DND-41 (cell line): ENCODE measurements around the gene RECK.
"Not testable (repeated sequence)": the region's sequence is repeated elsewhere in the genome, so short reads cannot be mapped to it uniquely, and the experiment has no call there.

Experiments used
- ATAC-seq: fragments of 200-7000 bp; cut with Tn5 transposase; 3 replicates; pipeline ENCODE4 v1.9.1; 2021; ENCODE audit warnings: low read depth; ENCODE audit not compliant: insufficient read depth
- DNase-seq: peaks from one replicate; pipeline ENCODE4 v3.0.0-alpha.2; 2020
- H2AFZ ChIP-seq: 2 replicates; pipeline ENCODE4 v1.6.0; 2012; ENCODE audit warnings: low read depth, low read length
- H3K27ac ChIP-seq: 2 replicates; pipeline ENCODE4 v1.5.1; 2012; ENCODE audit warnings: low read length, inconsistent platforms
- H3K27me3 ChIP-seq: fragments of 200-600 bp; sonication (generic); 2 replicates; pipeline ENCODE4 v1.6.0; 2012; ENCODE audit warnings: low read length, mild to moderate bottlenecking, inconsistent platforms; ENCODE audit not compliant: insufficient read depth, poor library complexity
- H3K36me3 ChIP-seq: 2 replicates; pipeline ENCODE4 v1.5.1; 2012; ENCODE audit warnings: low read length, inconsistent platforms; ENCODE audit not compliant: insufficient read depth
- H3K4me1 ChIP-seq: 2 replicates; pipeline ENCODE4 v1.5.1; 2012; ENCODE audit warnings: mild to moderate bottlenecking, low read length; ENCODE audit not compliant: insufficient read depth
- H3K4me2 ChIP-seq: 2 replicates; pipeline ENCODE4 v1.6.0; 2012; ENCODE audit warnings: mild to moderate bottlenecking, moderate library complexity, low read length, inconsistent platforms; ENCODE audit not compliant: insufficient read depth
- H3K4me3 ChIP-seq, 2 experiments: fragments of 200-600 bp in 1 of 2; shearing (Covaris generic) in 1 of 2; 2 replicates each; pipeline ENCODE4 v1.5.1; 2012 to 2016; ENCODE audit warnings: inconsistent platforms in 2 of 2, low read length in 2 of 2, mild to moderate bottlenecking in 2 of 2, low read depth in 1 of 2, moderate library complexity in 1 of 2
- H3K79me2 ChIP-seq: 2 replicates; pipeline ENCODE4 v1.6.0; 2012; ENCODE audit warnings: low read length, inconsistent platforms; ENCODE audit not compliant: insufficient read depth
- H3K9ac ChIP-seq: 2 replicates; pipeline ENCODE4 v1.6.0; 2012; ENCODE audit warnings: low read depth, mild to moderate bottlenecking, inconsistent platforms, low read length, moderate library complexity
- H3K9me3 ChIP-seq: 2 replicates; pipeline ENCODE4 v1.5.1; 2012; ENCODE audit warnings: low read length, moderate library complexity, mild to moderate bottlenecking, inconsistent platforms; ENCODE audit not compliant: insufficient read depth, severe bottlenecking
- H4K20me1 ChIP-seq: 2 replicates; pipeline ENCODE4 v1.6.0; 2012; ENCODE audit warnings: low read length; ENCODE audit not compliant: insufficient read depth
- EZH2 ChIP-seq: IDR thresholded peaks from 3 replicates; pipeline ENCODE4 v1.6.1; 2012; ENCODE audit warnings: borderline replicate concordance, low read depth, mild to moderate bottlenecking, moderate library complexity, low read length, inconsistent platforms; ENCODE audit not compliant: severe bottlenecking
- TF ChIP-seq, protein P1 (sequence below): IDR thresholded peaks from 2 replicates; pipeline ENCODE4 v1.5.1; 2012; ENCODE audit warnings: borderline replicate concordance, low read length, moderate library complexity, mild to moderate bottlenecking; ENCODE audit not compliant: poor library complexity, severe bottlenecking; ENCODE audit errors: extremely low read depth

The RECK gene

GRCh38 chr9:36127652-36128244 lies 91.0 kb downstream of the RECK start:
- Histone ChIP-seq H3K79me2 (no peaks in the 10 kb centered on the region), H3K27me3 (no peaks in the 10 kb centered on the region), H3K4me2 (no peak overlapping the region), H3K36me3 (no peaks in the 10 kb centered on the region), H3K4me1 (no peaks in the 10 kb centered on the region), H3K9me3 (no peaks in the 10 kb centered on the region), H3K4me3 (no peak overlapping the region), H4K20me1 (no peaks in the 10 kb centered on the region), H2AFZ (no peak overlapping the region), H3K27ac (no peak overlapping the region), H3K9ac (no peak overlapping the region)
- DNase-seq = no peak
- ATAC-seq = no peak
- no peak for TF ChIP-seq EZH2
- TF ChIP-seq, protein P1, sequence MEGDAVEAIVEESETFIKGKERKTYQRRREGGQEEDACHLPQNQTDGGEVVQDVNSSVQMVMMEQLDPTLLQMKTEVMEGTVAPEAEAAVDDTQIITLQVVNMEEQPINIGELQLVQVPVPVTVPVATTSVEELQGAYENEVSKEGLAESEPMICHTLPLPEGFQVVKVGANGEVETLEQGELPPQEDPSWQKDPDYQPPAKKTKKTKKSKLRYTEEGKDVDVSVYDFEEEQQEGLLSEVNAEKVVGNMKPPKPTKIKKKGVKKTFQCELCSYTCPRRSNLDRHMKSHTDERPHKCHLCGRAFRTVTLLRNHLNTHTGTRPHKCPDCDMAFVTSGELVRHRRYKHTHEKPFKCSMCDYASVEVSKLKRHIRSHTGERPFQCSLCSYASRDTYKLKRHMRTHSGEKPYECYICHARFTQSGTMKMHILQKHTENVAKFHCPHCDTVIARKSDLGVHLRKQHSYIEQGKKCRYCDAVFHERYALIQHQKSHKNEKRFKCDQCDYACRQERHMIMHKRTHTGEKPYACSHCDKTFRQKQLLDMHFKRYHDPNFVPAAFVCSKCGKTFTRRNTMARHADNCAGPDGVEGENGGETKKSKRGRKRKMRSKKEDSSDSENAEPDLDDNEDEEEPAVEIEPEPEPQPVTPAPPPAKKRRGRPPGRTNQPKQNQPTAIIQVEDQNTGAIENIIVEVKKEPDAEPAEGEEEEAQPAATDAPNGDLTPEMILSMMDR = no peak

DNA sequence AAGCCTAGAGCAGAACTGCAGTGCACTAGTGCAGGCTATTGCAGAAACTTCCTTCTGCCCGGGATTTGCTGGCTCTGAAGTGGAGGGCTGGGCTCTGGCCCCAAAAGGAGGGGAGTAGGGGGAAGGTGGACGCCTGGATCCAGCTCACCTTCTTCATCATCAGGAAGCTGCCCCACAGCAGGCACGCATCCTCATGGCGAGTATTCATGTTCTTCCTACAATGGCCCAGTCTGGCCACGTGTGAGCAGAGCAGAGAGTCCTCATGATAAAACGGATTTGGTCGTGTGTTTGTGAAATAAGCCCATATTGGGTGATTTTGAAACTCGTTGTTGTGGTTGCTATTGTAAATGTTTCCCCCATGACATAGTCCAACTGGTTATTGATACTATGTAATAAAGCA lies 91.6 kb downstream of the RECK start:
- Histone ChIP-seq H3K36me3 (no peaks in the 10 kb centered on the region), H3K27ac (no peak overlapping the region), H3K4me3 (no peak overlapping the region), H3K4me1 (no peaks in the 10 kb centered on the region), H3K9ac (no peak overlapping the region), H2AFZ (no peak overlapping the region), H4K20me1 (no peaks in the 10 kb centered on the region), H3K79me2 (no peaks in the 10 kb centered on the region), H3K4me2 (no peak overlapping the region), H3K27me3 (no peaks in the 10 kb centered on the region), H3K9me3 (no peaks in the 10 kb centered on the region)
- ATAC-seq = no peak
- TF ChIP-seq, protein P1 = no peak
- no peak for TF ChIP-seq EZH2
- DNase-seq = no peak

GRCh38 chr9:36129139-36129538 lies 92.4 kb downstream of the RECK start:
- H3K4me1 ChIP-seq = no peaks in the 10 kb centered on the region
- no peak overlapping the region for H3K27ac ChIP-seq
- no peaks in the 10 kb centered on the region for H3K36me3 ChIP-seq
- no peak overlapping the region for H3K4me3 ChIP-seq
- no peak overlapping the region for H3K9ac ChIP-seq
- TF ChIP-seq, protein P1 = no peak
- TF ChIP-seq EZH2 = no peak
- ATAC-seq (no peak), DNase-seq (no peak)
- no peaks in the 10 kb centered on the region for H4K20me1 ChIP-seq
- H3K9me3 ChIP-seq = no peaks in the 10 kb centered on the region
- H3K79me2 ChIP-seq = no peaks in the 10 kb centered on the region
- no peaks in the 10 kb centered on the region for H3K27me3 ChIP-seq
- H2AFZ ChIP-seq = no peak overlapping the region
- no peak overlapping the region for H3K4me2 ChIP-seq

DNA sequence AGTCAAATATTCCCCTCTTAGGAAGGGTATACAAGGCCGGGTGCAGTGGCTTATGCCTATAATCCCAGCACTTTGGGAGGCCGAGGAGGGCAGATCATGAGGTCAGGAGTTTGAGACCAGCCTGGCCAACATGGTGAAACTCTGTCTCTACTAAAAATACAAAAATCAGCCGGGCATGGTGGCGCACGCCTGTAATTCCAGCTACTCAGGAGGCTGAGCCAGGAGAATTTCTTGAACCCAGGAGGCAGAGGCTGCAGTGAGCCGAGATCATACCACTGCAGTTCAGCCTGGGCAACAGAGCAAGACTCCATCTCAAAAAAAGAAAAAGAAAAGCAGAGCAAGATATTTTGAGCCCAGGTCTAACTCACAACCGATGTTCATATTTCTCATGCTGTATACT lies 95.0 kb downstream of the RECK start:
- not testable (repeated sequence) for H3K79me2 ChIP-seq, H3K4me1 ChIP-seq, H3K4me3 ChIP-seq, H3K27ac ChIP-seq, H2AFZ ChIP-seq, H4K20me1 ChIP-seq, DNase-seq, H3K9me3 ChIP-seq, H3K9ac ChIP-seq, H3K4me2 ChIP-seq, H3K36me3 ChIP-seq, ATAC-seq
- H3K27me3 ChIP-seq = peaks cover 19% of the 10 kb centered on the region
